Stimulated activated naive CD8-positive, alpha-beta T cell treated with anti-CD3 and anti-CD28 coated beads, Interleukin-15, Interleukin-2, amounts not matched to agents 100 U/mL and 50 U/mL, for 24 hours (primary cell): Measurements from ENCODE around the gene RNF125.
A peak's percentile ranks its signal among the peaks of the same experiment; 100 is the strongest.
"Not testable (repeated sequence)": the region's sequence is repeated elsewhere in the genome, so short reads cannot be mapped to it uniquely, and the experiment has no call there.

ENCODE experiments used
- ATAC-seq: fragments of 150-1000 bp; cut with Tn5 transposase; one replicate; pipeline ENCODE4 v1.10.0; 2021
- DNase-seq: peaks from one replicate; pipeline ENCODE4 v3.0.0; 2021

Gene RNF125

GRCh38 chr18:32025744-32026143, 7.1 kb downstream of the RNF125 start:
- no peak for DNase-seq
- ATAC-seq = no peak

GRCh38 chr18:32026491-32027086, 8.0 kb downstream of the RNF125 start:
- no peak for DNase-seq
- ATAC-seq = peak; percentile 32

- no peak for ATAC-seq
Observed at GRCh38 chr18:32029558-32029957, 10.9 kb downstream of the RNF125 start.

GRCh38 chr18:32032609-32033008, 14.0 kb downstream of the RNF125 start:
- DNase-seq (no peak), ATAC-seq (no peak)

More at GRCh38 chr18:32029558-32029957, 10.9 kb downstream of the RNF125 start:
- DNase-seq = no peak

GRCh38 chr18:32036506-32037180, 18.0 kb downstream of the RNF125 start:
- no peak for DNase-seq
- peak; percentile 22 for ATAC-seq

- no peak for DNase-seq
- ATAC-seq = no peak
Observed at GRCh38 chr18:32037616-32038015, 19.0 kb downstream of the RNF125 start.

- DNase-seq = peak; percentile 31
- ATAC-seq = peak; percentile 81
Observed at GRCh38 chr18:32040936-32041335, 22.3 kb downstream of the RNF125 start.

- no peak for DNase-seq
- no peak for ATAC-seq
Observed at GRCh38 chr18:32042337-32042736, 23.7 kb downstream of the RNF125 start.

- peak; percentile 70 for ATAC-seq
- peak; percentile 18 for DNase-seq
Observed at GRCh38 chr18:32048507-32049091, 30.0 kb downstream of the RNF125 start.

GRCh38 chr18:32049393-32050171, 31.0 kb downstream of the RNF125 start:
- DNase-seq (peak; percentile 46), ATAC-seq (peak; percentile 53)

GRCh38 chr18:32056613-32057358, 38.2 kb downstream of the RNF125 start:
- ATAC-seq = no peak
- DNase-seq = no peak

- DNase-seq (no peak), ATAC-seq (no peak)
Observed at GRCh38 chr18:32057624-32058165, 39.1 kb downstream of the RNF125 start.

GRCh38 chr18:32060026-32060425, 41.4 kb downstream of the RNF125 start:
- no peak for ATAC-seq

GRCh38 chr18:32067375-32068167, 48.9 kb downstream of the RNF125 start:
- no peak for DNase-seq
- ATAC-seq = no peak

More at GRCh38 chr18:32060026-32060425, 41.4 kb downstream of the RNF125 start:
- no peak for DNase-seq

- ATAC-seq (no peak), DNase-seq (no peak)
Observed at GRCh38 chr18:32072321-32072720, 53.7 kb downstream of the RNF125 start.

- no peak for ATAC-seq
- DNase-seq = no peak
Observed at GRCh38 chr18:32074206-32074605, 55.6 kb downstream of the RNF125 start.

GRCh38 chr18:32078845-32079244, 60.2 kb downstream of the RNF125 start:
- DNase-seq (no peak), ATAC-seq (no peak)

GRCh38 chr18:32081881-32082280, 63.3 kb downstream of the RNF125 start:
- ATAC-seq (no peak), DNase-seq (no peak)

GRCh38 chr18:32083781-32084180, 65.2 kb downstream of the RNF125 start:
- ATAC-seq (no peak), DNase-seq (no peak)

- ATAC-seq (no peak), DNase-seq (no peak)
Observed at GRCh38 chr18:32086881-32087280, 68.3 kb downstream of the RNF125 start.

- DNase-seq, ATAC-seq: not testable (repeated sequence)
Observed at GRCh38 chr18:32090831-32091230, 72.2 kb downstream of the RNF125 start.
